H1 (cell line): ENCODE data around the gene TAF3. TPM values are rescaled to one million over a fixed set of nuclear protein-coding genes. Genes with fewer than 3 reads are reported as not detected.

Experiments used
- CBX5 ChIP-seq: fragments of 300-800, 300-1000 bp; sonication (generic); IDR thresholded peaks from 2 replicates; pipeline ENCODE4 v1.7.1; 2016; ENCODE audit warnings: antibody characterized with exemption, low read length, low read depth
- CBX8 ChIP-seq: fragments of 300-800, 300-1000 bp; sonication (generic); IDR thresholded peaks from 2 replicates; pipeline ENCODE4 v1.7.1; 2016; ENCODE audit warnings: low read depth, low read length, borderline replicate concordance
- CHD1 ChIP-seq: IDR thresholded peaks from 2 replicates; pipeline ENCODE4 v1.6.1; 2012; ENCODE audit warnings: low read depth, low read length, improper control_type of control experiment
- MAX ChIP-seq: IDR thresholded peaks from 2 replicates; pipeline ENCODE4 v1.6.1; 2012; ENCODE audit warnings: inconsistent platforms
- NANOG ChIP-seq: IDR thresholded peaks from 2 replicates; pipeline ENCODE4 v1.6.1; 2011; ENCODE audit warnings: low read length, low read depth, mild to moderate bottlenecking, inconsistent platforms; ENCODE audit not compliant: insufficient read depth, poor library complexity, severe bottlenecking
- RFX5 ChIP-seq: IDR thresholded peaks from 2 replicates; pipeline ENCODE4 v1.6.1; 2011; ENCODE audit warnings: low read depth, low read length, improper control_type of control experiment, borderline replicate concordance
- SIN3A ChIP-seq, 2 experiments: IDR thresholded peaks in 1 of 2; conservative IDR thresholded peaks in 1 of 2; 2 replicates each; pipeline ENCODE4 v1.6.1; 2011 to 2012; ENCODE audit warnings: low read length in 2 of 2, improper control_type of control experiment in 1 of 2, low read depth in 1 of 2, mild to moderate bottlenecking in 1 of 2
- SUZ12 ChIP-seq: fragments of 200-600 bp; sonication (generic); IDR thresholded peaks from 2 replicates; pipeline ENCODE4 v1.6.1; 2012; ENCODE audit warnings: mild to moderate bottlenecking, inconsistent platforms, low read length, moderate library complexity, mixed read lengths
- polyA plus RNA-seq, 7 experiments: library from polyadenylated mRNA; depleted of rRNA in 3 of 7; stranded (reverse) in 5 of 7; unstranded in 2 of 7; fragments of >200 nt in 5 of 7; fragments of 200-250 nt in 2 of 7; gene quantifications; 1 replicate in 5 of 7; 2 replicates in 1 of 7; 4 replicates in 1 of 7; pipeline versions ENCODE4 v1.2.1 to v1.2.3, GENCODE V29; 2011 to 2013; ENCODE audit warnings: missing spikeins in 2 of 7, mixed read lengths in 2 of 7
- total RNA-seq: library from RNA; stranded (reverse); fragmentation: NEBNext Ultra II Directional; extraction: Animal tissue kit (Norgen Biotek cat#: 25700); gene quantifications from 2 replicates; pipeline ENCODE4 v1.2.1, GENCODE V29; 2021
- TF ChIP-seq, protein P1 (sequence below): fragments of 300-600 bp; sonication (generic); IDR thresholded peaks from 2 replicates; pipeline ENCODE4 v1.7.1; 2012; ENCODE audit warnings: low read length, moderate library complexity, mild to moderate bottlenecking, inconsistent platforms; ENCODE audit not compliant: insufficient replicate concordance

The TAF3 gene
- total and polyA plus RNA-seq, 2 of the 8 experiments (the other 6 are each of a cell fraction or from before 2014, with no cell fraction given) = 1.5 to 11.2 TPM

DNA sequence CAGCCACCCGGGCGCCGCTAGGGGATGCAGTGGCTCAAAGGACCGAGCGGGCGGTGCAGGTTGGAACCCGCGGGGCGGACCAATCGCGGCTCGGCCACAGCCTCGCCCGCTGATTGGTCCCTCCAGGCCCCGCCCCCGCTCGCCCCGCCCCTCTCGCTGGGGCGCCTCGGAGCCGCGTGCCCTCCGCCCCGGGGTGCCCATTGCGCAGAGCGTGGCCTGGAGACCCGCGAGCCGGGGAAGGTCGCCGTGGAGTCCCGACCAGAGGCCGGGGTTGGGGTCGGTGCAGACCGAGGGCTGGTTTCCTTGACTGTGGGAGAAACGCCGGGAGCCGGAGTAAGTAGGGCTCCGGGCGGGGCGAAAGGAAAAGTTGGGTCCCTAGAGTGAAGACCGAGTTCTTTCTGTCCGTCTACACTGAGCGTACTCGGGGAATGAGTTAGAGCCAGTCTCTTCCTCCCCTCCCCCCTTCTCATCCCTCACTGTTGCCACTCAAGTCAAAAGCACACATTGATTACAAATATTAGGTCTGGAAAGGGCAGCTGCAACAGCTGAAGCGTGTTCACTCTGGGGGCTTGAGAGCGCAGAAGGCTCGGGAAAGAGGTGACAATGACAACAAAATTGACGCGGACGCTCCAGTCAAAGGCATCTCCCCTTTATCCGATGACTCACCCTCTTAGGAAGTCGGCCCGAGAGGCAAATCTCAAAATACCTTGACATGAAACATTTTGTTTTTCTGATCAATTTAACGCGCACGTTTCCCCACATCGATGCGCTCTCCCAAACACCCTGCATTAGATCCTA is 235.3 kb downstream of the TAF3 start (continued):
- TF ChIP-seq, protein P1, sequence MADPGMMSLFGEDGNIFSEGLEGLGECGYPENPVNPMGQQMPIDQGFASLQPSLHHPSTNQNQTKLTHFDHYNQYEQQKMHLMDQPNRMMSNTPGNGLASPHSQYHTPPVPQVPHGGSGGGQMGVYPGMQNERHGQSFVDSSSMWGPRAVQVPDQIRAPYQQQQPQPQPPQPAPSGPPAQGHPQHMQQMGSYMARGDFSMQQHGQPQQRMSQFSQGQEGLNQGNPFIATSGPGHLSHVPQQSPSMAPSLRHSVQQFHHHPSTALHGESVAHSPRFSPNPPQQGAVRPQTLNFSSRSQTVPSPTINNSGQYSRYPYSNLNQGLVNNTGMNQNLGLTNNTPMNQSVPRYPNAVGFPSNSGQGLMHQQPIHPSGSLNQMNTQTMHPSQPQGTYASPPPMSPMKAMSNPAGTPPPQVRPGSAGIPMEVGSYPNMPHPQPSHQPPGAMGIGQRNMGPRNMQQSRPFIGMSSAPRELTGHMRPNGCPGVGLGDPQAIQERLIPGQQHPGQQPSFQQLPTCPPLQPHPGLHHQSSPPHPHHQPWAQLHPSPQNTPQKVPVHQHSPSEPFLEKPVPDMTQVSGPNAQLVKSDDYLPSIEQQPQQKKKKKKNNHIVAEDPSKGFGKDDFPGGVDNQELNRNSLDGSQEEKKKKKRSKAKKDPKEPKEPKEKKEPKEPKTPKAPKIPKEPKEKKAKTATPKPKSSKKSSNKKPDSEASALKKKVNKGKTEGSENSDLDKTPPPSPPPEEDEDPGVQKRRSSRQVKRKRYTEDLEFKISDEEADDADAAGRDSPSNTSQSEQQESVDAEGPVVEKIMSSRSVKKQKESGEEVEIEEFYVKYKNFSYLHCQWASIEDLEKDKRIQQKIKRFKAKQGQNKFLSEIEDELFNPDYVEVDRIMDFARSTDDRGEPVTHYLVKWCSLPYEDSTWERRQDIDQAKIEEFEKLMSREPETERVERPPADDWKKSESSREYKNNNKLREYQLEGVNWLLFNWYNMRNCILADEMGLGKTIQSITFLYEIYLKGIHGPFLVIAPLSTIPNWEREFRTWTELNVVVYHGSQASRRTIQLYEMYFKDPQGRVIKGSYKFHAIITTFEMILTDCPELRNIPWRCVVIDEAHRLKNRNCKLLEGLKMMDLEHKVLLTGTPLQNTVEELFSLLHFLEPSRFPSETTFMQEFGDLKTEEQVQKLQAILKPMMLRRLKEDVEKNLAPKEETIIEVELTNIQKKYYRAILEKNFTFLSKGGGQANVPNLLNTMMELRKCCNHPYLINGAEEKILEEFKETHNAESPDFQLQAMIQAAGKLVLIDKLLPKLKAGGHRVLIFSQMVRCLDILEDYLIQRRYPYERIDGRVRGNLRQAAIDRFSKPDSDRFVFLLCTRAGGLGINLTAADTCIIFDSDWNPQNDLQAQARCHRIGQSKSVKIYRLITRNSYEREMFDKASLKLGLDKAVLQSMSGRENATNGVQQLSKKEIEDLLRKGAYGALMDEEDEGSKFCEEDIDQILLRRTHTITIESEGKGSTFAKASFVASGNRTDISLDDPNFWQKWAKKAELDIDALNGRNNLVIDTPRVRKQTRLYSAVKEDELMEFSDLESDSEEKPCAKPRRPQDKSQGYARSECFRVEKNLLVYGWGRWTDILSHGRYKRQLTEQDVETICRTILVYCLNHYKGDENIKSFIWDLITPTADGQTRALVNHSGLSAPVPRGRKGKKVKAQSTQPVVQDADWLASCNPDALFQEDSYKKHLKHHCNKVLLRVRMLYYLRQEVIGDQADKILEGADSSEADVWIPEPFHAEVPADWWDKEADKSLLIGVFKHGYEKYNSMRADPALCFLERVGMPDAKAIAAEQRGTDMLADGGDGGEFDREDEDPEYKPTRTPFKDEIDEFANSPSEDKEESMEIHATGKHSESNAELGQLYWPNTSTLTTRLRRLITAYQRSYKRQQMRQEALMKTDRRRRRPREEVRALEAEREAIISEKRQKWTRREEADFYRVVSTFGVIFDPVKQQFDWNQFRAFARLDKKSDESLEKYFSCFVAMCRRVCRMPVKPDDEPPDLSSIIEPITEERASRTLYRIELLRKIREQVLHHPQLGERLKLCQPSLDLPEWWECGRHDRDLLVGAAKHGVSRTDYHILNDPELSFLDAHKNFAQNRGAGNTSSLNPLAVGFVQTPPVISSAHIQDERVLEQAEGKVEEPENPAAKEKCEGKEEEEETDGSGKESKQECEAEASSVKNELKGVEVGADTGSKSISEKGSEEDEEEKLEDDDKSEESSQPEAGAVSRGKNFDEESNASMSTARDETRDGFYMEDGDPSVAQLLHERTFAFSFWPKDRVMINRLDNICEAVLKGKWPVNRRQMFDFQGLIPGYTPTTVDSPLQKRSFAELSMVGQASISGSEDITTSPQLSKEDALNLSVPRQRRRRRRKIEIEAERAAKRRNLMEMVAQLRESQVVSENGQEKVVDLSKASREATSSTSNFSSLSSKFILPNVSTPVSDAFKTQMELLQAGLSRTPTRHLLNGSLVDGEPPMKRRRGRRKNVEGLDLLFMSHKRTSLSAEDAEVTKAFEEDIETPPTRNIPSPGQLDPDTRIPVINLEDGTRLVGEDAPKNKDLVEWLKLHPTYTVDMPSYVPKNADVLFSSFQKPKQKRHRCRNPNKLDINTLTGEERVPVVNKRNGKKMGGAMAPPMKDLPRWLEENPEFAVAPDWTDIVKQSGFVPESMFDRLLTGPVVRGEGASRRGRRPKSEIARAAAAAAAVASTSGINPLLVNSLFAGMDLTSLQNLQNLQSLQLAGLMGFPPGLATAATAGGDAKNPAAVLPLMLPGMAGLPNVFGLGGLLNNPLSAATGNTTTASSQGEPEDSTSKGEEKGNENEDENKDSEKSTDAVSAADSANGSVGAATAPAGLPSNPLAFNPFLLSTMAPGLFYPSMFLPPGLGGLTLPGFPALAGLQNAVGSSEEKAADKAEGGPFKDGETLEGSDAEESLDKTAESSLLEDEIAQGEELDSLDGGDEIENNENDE = no peak
- TF ChIP-seq RFX5 = no peak
- TF ChIP-seq CBX8 = no peak
- TF ChIP-seq NANOG = no peak
- peak; percentile 71 for TF ChIP-seq MAX
- TF ChIP-seq SIN3A (conservative IDR thresholded peaks at IDR 0.05 in 1 of 2, IDR thresholded peaks at IDR 0.05 in 1 of 2; ENCODE audit: low read depth in 1 of 2, low read length in 2 of 2) = no peak
- TF ChIP-seq CHD1 = no peak
- TF ChIP-seq SUZ12 = no peak
- no peak for TF ChIP-seq CBX5
